B cell (primary cell): ENCODE results near the gene ARTN. TPM values are rescaled to one million over a fixed set of nuclear protein-coding genes. Genes with fewer than 3 reads are reported as not detected.
A peak's percentile ranks its signal among the peaks of the same experiment; 100 is the strongest.

Source experiments
- ATAC-seq: fragments of 200-7000 bp; cut with Tn5 transposase; one replicate; pipeline ENCODE4 v1.10.0; 2021; ENCODE audit warnings: low read depth, mild to moderate bottlenecking, moderate number of reproducible peaks, moderate library complexity
- CTCF ChIA-PET: fragments of 350-600 bp; sonication (Branson Sonifier 250); formaldehyde crosslinking; loops from one replicate; lab custom pipeline; 2021; ENCODE audit warnings: antibody characterized with exemption, inconsistent platforms; lab: Charles Lee
- POLR2A ChIA-PET: fragments of 350-600 bp; sonication (Branson Sonifier 250); formaldehyde crosslinking; loops from one replicate; lab custom pipeline; 2021; ENCODE audit warnings: antibody characterized with exemption; lab: Charles Lee
- DNase-seq: peaks from one replicate; pipeline ENCODE4 v3.0.0; 2013
- H2AFZ ChIP-seq: 2 replicates; pipeline ENCODE4 v1.6.1; 2012; ENCODE audit warnings: mild to moderate bottlenecking, low read depth, low read length; ENCODE audit not compliant: insufficient read depth, poor library complexity, severe bottlenecking
- H3K27ac ChIP-seq, 2 donors: 1 replicate in 1 of 2; 2 replicates in 1 of 2; pipeline ENCODE4 v1.5.1; 2012 to 2013; ENCODE audit warnings: low read length in 2 of 2, mild to moderate bottlenecking in 2 of 2, moderate library complexity in 1 of 2
- H3K27me3 ChIP-seq, 4 experiments: fragments of 200-600 bp in 1 of 4; sonication (generic) in 1 of 4; replicated peaks in 1 of 4; 1 replicate in 2 of 4; 2 replicates in 2 of 4; pipeline versions ENCODE4 v1.6.1 to v1.7.0; 2013 to 2016; ENCODE audit warnings: low read length in 3 of 4, mild to moderate bottlenecking in 2 of 4, mixed read lengths in 1 of 4, moderate library complexity in 1 of 4; ENCODE audit not compliant: insufficient read depth in 4 of 4, control insufficient read depth in 3 of 4; ENCODE audit errors: control extremely low read depth in 1 of 4
- H3K36me3 ChIP-seq, 2 experiments: replicated peaks in 1 of 2; 1 replicate in 1 of 2; 2 replicates in 1 of 2; pipeline versions ENCODE4 v1.6.1 to v1.7.1; 2013; ENCODE audit warnings: low read length in 1 of 2; ENCODE audit not compliant: insufficient read depth in 2 of 2, control insufficient read depth in 1 of 2; ENCODE audit errors: control extremely low read depth in 1 of 2, extremely low read depth in 1 of 2
- H3K4me1 ChIP-seq, 2 donors: fragments of 200-600 bp in 1 of 2; sonication (generic) in 1 of 2; 1 replicate in 1 of 2; 2 replicates in 1 of 2; pipeline versions ENCODE4 v1.5.1 to v1.6.1; 2013 to 2017; ENCODE audit warnings: low read length in 2 of 2; ENCODE audit not compliant: control insufficient read depth in 2 of 2, insufficient read depth in 2 of 2
- H3K4me2 ChIP-seq: replicated peaks from 2 replicates; pipeline ENCODE3; 2012; ENCODE audit warnings: mild to moderate bottlenecking, low read depth, low read length; ENCODE audit not compliant: poor library complexity, severe bottlenecking
- H3K4me3 ChIP-seq, 5 experiments: fragments of 200-600 bp in 1 of 5; sonication (generic) in 1 of 5; 1 replicate in 3 of 5; 2 replicates in 2 of 5; pipeline versions ENCODE4 v1.5.1 to v1.7.0; 2011 to 2016; ENCODE audit warnings: low read length in 4 of 5, mild to moderate bottlenecking in 4 of 5, low read depth in 2 of 5, control low read depth in 1 of 5, moderate library complexity in 1 of 5; ENCODE audit not compliant: insufficient read depth in 1 of 5; ENCODE audit errors: control extremely low read depth in 1 of 5, extremely low read depth in 1 of 5
- H3K79me2 ChIP-seq: fragments of 200-600 bp; sonication (generic); one replicate; pipeline ENCODE4 v1.6.0; 2016; ENCODE audit warnings: low read length; ENCODE audit not compliant: control insufficient read depth, insufficient read depth
- H3K9ac ChIP-seq: fragments of 200-600 bp; sonication (generic); 2 replicates; pipeline ENCODE4 v1.6.1; 2017; ENCODE audit warnings: mild to moderate bottlenecking, low read length, moderate library complexity
- H3K9me3 ChIP-seq, 3 donors: one replicate each; pipeline versions ENCODE4 v1.6.1 to v1.7.1; 2013; ENCODE audit warnings: low read length in 2 of 3; ENCODE audit not compliant: control insufficient read depth in 2 of 3, insufficient read depth in 1 of 3; ENCODE audit errors: control extremely low read depth in 1 of 3
- H4K20me1 ChIP-seq: 2 replicates; pipeline ENCODE4 v1.6.0; 2012; ENCODE audit warnings: mild to moderate bottlenecking, low read length; ENCODE audit not compliant: insufficient read depth, control insufficient read depth, poor library complexity, severe bottlenecking
- H3K27ac Mint-ChIP-seq: one replicate; pipeline ENCODE4 v1.8.0; 2021; ENCODE audit warnings: mixed read lengths
- H3K27me3 Mint-ChIP-seq: one replicate; pipeline ENCODE4 v1.8.0; 2021; ENCODE audit warnings: mixed read lengths
- H3K4me1 Mint-ChIP-seq: one replicate; pipeline ENCODE4 v1.8.0; 2021; ENCODE audit warnings: mixed read lengths
- H3K4me3 Mint-ChIP-seq: one replicate; pipeline ENCODE4 v1.8.0; 2021; ENCODE audit warnings: mixed read lengths
- H3K9me3 Mint-ChIP-seq: one replicate; pipeline ENCODE4 v1.8.0; 2022; ENCODE audit warnings: mixed read lengths; ENCODE audit not compliant: insufficient read depth
- EZH2 ChIP-seq: IDR thresholded peaks from 2 replicates; pipeline ENCODE4 v1.6.1; 2012; ENCODE audit warnings: borderline replicate concordance, low read depth, mild to moderate bottlenecking, moderate library complexity, low read length; ENCODE audit not compliant: insufficient read depth, poor library complexity, severe bottlenecking
- WGBS: methylation state at CpG from one replicate; pipeline ENCODE4 v1.1.5; 2013; ENCODE audit warnings: missing lambda C conversion rate; ENCODE audit not compliant: insufficient coverage; 5-methylcytosine and 5-hydroxymethylcytosine counted together
- intact Hi-C: fragments of 100-400 bp; cut with micrococcal nuclease; formaldehyde crosslinking; loops from one replicate; pipeline ENCODE4 v1.10.0; 2022
- polyA plus RNA-seq: library from polyadenylated mRNA; depleted of rRNA; stranded (reverse); fragments of >200 nt; gene quantifications from 2 replicates; pipeline ENCODE4 v1.2.3, GENCODE V29; 2012
- total RNA-seq, 2 donors: library from RNA; stranded (reverse); fragments of 120-200 nt in 1 of 2; gene quantifications; 1 replicate in 1 of 2; 2 replicates in 1 of 2; pipeline versions ENCODE4 v1.2.3 to v1.2.4, GENCODE V29; 2013 to 2022
- TF ChIP-seq, protein P1 (sequence below): fragments of 200-600 bp; IDR thresholded peaks from one replicate; pipeline ENCODE4 v1.8.0; 2022; ENCODE audit warnings: antibody characterized with exemption, mild to moderate bottlenecking

ARTN gene
- total and polyA plus RNA-seq, 2 donors (not counting 1 experiment from before 2014, with no cell fraction given), result 0.13 to 0.64 TPM

GRCh38 chr1:43947874-43948437 is 14.4 kb downstream of the ARTN start:
- DNase-seq (no peak), ATAC-seq (no peak)
- TF ChIP-seq, protein P1, sequence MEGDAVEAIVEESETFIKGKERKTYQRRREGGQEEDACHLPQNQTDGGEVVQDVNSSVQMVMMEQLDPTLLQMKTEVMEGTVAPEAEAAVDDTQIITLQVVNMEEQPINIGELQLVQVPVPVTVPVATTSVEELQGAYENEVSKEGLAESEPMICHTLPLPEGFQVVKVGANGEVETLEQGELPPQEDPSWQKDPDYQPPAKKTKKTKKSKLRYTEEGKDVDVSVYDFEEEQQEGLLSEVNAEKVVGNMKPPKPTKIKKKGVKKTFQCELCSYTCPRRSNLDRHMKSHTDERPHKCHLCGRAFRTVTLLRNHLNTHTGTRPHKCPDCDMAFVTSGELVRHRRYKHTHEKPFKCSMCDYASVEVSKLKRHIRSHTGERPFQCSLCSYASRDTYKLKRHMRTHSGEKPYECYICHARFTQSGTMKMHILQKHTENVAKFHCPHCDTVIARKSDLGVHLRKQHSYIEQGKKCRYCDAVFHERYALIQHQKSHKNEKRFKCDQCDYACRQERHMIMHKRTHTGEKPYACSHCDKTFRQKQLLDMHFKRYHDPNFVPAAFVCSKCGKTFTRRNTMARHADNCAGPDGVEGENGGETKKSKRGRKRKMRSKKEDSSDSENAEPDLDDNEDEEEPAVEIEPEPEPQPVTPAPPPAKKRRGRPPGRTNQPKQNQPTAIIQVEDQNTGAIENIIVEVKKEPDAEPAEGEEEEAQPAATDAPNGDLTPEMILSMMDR, result no peak
- no peak for TF ChIP-seq EZH2
- intact Hi-C loops, result loop anchor here (2.0 to 10.0 kb wide), 3 partner anchors 186 to 1183 kb away; partner anchors contain the start of genes C1orf50, KDM4A and P3H1
- H3K79me2 ChIP-seq, result peaks cover 43% of the 10 kb centered on the region
- H3K27me3 ChIP-seq, result no peaks in the 10 kb centered on the region
- Mint-ChIP-seq H3K4me3 (peak overlapping the region; percentile 93), H3K9me3 (no peaks in the 10 kb centered on the region), H3K4me1 (peaks cover 37% of the 10 kb centered on the region), H3K27me3 (no peaks in the 10 kb centered on the region), H3K27ac (peak overlapping the region; percentile 82)
- H3K9ac ChIP-seq, result peak overlapping the region; percentile 93
- H3K4me2 ChIP-seq, result peak overlapping the region; percentile 84
- no peak overlapping the region for H3K4me3 ChIP-seq
- 80% methylated on average over 2 of the region's 3 CpGs for WGBS
- ChIA-PET CTCF (interaction anchor here (1.2 to 2.1 kb wide), 5 partner anchors 14 to 184 kb away, joined by 3 to 11 read pairs (median 4); partner anchors contain the start of genes ARTN and CCDC24), POLR2A (no interaction called here)
- no peak overlapping the region for H2AFZ ChIP-seq
- no peak overlapping the region for H3K27ac ChIP-seq
- peaks cover 5% of the 10 kb centered on the region for H4K20me1 ChIP-seq
- H3K4me1 ChIP-seq, result peaks cover 15 to 25% of the 10 kb centered on the region in 2 donors
- H3K9me3 ChIP-seq, result no peaks in the 10 kb centered on the region
- H3K36me3 ChIP-seq, result peaks cover 0 to 9% of the 10 kb centered on the region in 2 experiments

- Mint-ChIP-seq H3K4me3 (no peak overlapping the region), H3K9me3 (no peaks in the 10 kb centered on the region), H3K27me3 (no peaks in the 10 kb centered on the region), H3K4me1 (peaks cover 37% of the 10 kb centered on the region), H3K27ac (no peak overlapping the region)
- H3K9ac ChIP-seq, result no peak overlapping the region
- no peak overlapping the region for H3K4me2 ChIP-seq
- ChIA-PET POLR2A (no interaction called here), CTCF (interaction anchor here (1.5 to 1.8 kb wide), 3 partner anchors 16 to 425 kb away, joined by 3 to 11 read pairs (median 5); partner anchors contain the start of gene ARTN)
- peaks cover 0 to 9% of the 10 kb centered on the region in 2 experiments for H3K36me3 ChIP-seq
- peaks cover 57% of the 10 kb centered on the region for H3K79me2 ChIP-seq
- intact Hi-C loops, result loop anchor here (5.0 to 10.0 kb wide), 2 partner anchors 187 to 1185 kb away; partner anchors contain the start of genes C1orf50 and P3H1
- no peaks in the 10 kb centered on the region for H3K9me3 ChIP-seq
- TF ChIP-seq EZH2, result no peak
- TF ChIP-seq, protein P1, result no peak
- no peak for DNase-seq
- peaks cover 5% of the 10 kb centered on the region for H4K20me1 ChIP-seq
- ATAC-seq, result no peak
- 93% methylated on average over 13 of the region's 13 CpGs for WGBS
- H3K4me1 ChIP-seq, result peaks cover 15 to 25% of the 10 kb centered on the region in 2 donors
- H2AFZ ChIP-seq, result no peak overlapping the region
- no peaks in the 10 kb centered on the region for H3K27me3 ChIP-seq
- no peak overlapping the region for H3K27ac ChIP-seq
- no peak overlapping the region for H3K4me3 ChIP-seq
These were observed 16.1 kb downstream of the ARTN start for GRCh38 chr1:43949678-43950077.
